OCI-M2 (cell line): ENCODE measurements around the gene GPR157.
"Not testable (repeated sequence)": the region's sequence is repeated elsewhere in the genome, so short reads cannot be mapped to it uniquely, and the experiment has no call there.

Experiments used
- DNase-seq: peaks from one replicate; lab custom pipeline; 2025; ENCODE audit not compliant: unreplicated experiment; lab: John Stamatoyannopoulos, UW

GPR157 gene

GRCh38 chr1:9119745-9120144 is 9.2 kb downstream of the GPR157 start:
- no peak for DNase-seq

GRCh38 chr1:9118186-9118585 is 10.7 kb downstream of the GPR157 start:
- no peak for DNase-seq

- no peak for DNase-seq
These were observed 13.3 kb downstream of the GPR157 start for GRCh38 chr1:9115351-9116205.

- no peak for DNase-seq
These were observed 15.7 kb downstream of the GPR157 start for GRCh38 chr1:9112961-9113880.

- no peak for DNase-seq
These were observed 16.9 kb downstream of the GPR157 start for GRCh38 chr1:9111957-9112356.

- no peak for DNase-seq
These were observed 17.6 kb downstream of the GPR157 start for GRCh38 chr1:9111357-9111691.

GRCh38 chr1:9110669-9111356 is 18.1 kb downstream of the GPR157 start:
- no peak for DNase-seq

- DNase-seq = no peak
These were observed 20.7 kb downstream of the GPR157 start for GRCh38 chr1:9108056-9108665.

GRCh38 chr1:9107136-9107535 is 21.8 kb downstream of the GPR157 start:
- no peak for DNase-seq

- DNase-seq = no peak
These were observed 22.6 kb downstream of the GPR157 start for GRCh38 chr1:9106286-9106685.

GRCh38 chr1:9105336-9105867 is 23.5 kb downstream of the GPR157 start:
- DNase-seq = no peak

GRCh38 chr1:9101510-9102146 is 27.3 kb downstream of the GPR157 start:
- no peak for DNase-seq

- no peak for DNase-seq
These were observed 28.3 kb downstream of the GPR157 start for GRCh38 chr1:9100471-9101043.

- DNase-seq = no peak
These were observed 29.3 kb downstream of the GPR157 start for GRCh38 chr1:9099555-9099954.

- DNase-seq = no peak
These were observed 30.8 kb downstream of the GPR157 start for GRCh38 chr1:9097947-9098705.

GRCh38 chr1:9095818-9096217 is 33.1 kb downstream of the GPR157 start:
- no peak for DNase-seq

GRCh38 chr1:9093996-9094595 is 34.8 kb downstream of the GPR157 start:
- DNase-seq = not testable (repeated sequence)

- no peak for DNase-seq
These were observed 35.3 kb downstream of the GPR157 start for GRCh38 chr1:9093581-9093980.

GRCh38 chr1:9093091-9093490 is 35.8 kb downstream of the GPR157 start:
- no peak for DNase-seq
